HL-60 (cell line): ENCODE measurements around the gene PHC2.

Source experiments
- DNase-seq, 2 experiments: peaks; one replicate each; pipeline ENCODE4 v3.0.0-alpha.2; 2010 to 2020; ENCODE audit warnings: low read depth in 1 of 2, low spot score in 1 of 2
- H3K27ac ChIP-seq: fragments of 250-450 bp; sonication (Bioruptor Pico); replicated peaks from 2 replicates; pipeline ENCODE4 v1.5.1; 2020; ENCODE audit warnings: mild to moderate bottlenecking, moderate library complexity
- H3K27me3 ChIP-seq: fragments of 250-450 bp; sonication (Bioruptor Pico); 2 replicates; pipeline ENCODE4 v1.5.1; 2021; ENCODE audit warnings: mild to moderate bottlenecking, moderate library complexity; ENCODE audit not compliant: insufficient read depth, poor library complexity, severe bottlenecking
- H3K4me3 ChIP-seq: replicated peaks from 2 replicates; pipeline ENCODE4 v1.5.1; 2011; ENCODE audit warnings: mild to moderate bottlenecking, control low read depth, low read length; ENCODE audit not compliant: insufficient read depth
- CTCF ChIP-seq: IDR thresholded peaks from one replicate; pipeline ENCODE4 v1.5.1; 2011; ENCODE audit warnings: low read length, control low read depth, inconsistent platforms; ENCODE audit not compliant: insufficient read depth
- GABPA ChIP-seq: IDR thresholded peaks from 2 replicates; pipeline ENCODE4 v1.6.1; 2012; ENCODE audit warnings: low read depth
- POLR2AphosphoS5 ChIP-seq: IDR thresholded peaks from 2 replicates; pipeline ENCODE4 v1.6.1; 2012; ENCODE audit warnings: low read depth
- REST ChIP-seq: IDR thresholded peaks from 2 replicates; pipeline ENCODE4 v1.6.1; 2012; ENCODE audit warnings: low read depth; ENCODE audit not compliant: insufficient replicate concordance
- SPI1 ChIP-seq: IDR thresholded peaks from 2 replicates; pipeline ENCODE4 v1.6.1; 2012; ENCODE audit warnings: low read depth, mild to moderate bottlenecking, borderline replicate concordance

The PHC2 gene

GRCh38 chr1:33332881-33333280 lies 98.0 kb downstream of the PHC2 start:
- H3K4me3 ChIP-seq, result no peak overlapping the region
- no peak overlapping the region for H3K27ac ChIP-seq
- H3K27me3 ChIP-seq, result no peaks in the 10 kb centered on the region
- no peak for TF ChIP-seq REST
- DNase-seq, result no peak

GRCh38 chr1:33332357-33332789 lies 98.5 kb downstream of the PHC2 start:
- Histone ChIP-seq H3K27ac (no peak overlapping the region), H3K27me3 (no peaks in the 10 kb centered on the region)
- DNase-seq, result no peak

GRCh38 chr1:33331444-33332356 lies 99.2 kb downstream of the PHC2 start:
- Histone ChIP-seq H3K27ac (no peak overlapping the region), H3K27me3 (no peaks in the 10 kb centered on the region), H3K4me3 (no peak overlapping the region)
- TF ChIP-seq CTCF, result no peak
- no peak for DNase-seq

More at GRCh38 chr1:33332357-33332789, 98.5 kb downstream of the PHC2 start:
- TF ChIP-seq GABPA (no peak), REST (no peak), CTCF (no peak), SPI1 (no peak), POLR2AphosphoS5 (no peak)
- no peak overlapping the region for H3K4me3 ChIP-seq

- DNase-seq, result no peak
- no peak overlapping the region for H3K4me3 ChIP-seq
- H3K27me3 ChIP-seq, result no peaks in the 10 kb centered on the region
- TF ChIP-seq REST (no peak), CTCF (no peak), POLR2AphosphoS5 (no peak), SPI1 (no peak), GABPA (no peak)
- H3K27ac ChIP-seq, result no peak overlapping the region
These were observed 100.0 kb downstream of the PHC2 start for GRCh38 chr1:33330906-33331305.
